Breast epithelium (tissue), 3 donors: ENCODE results near the gene SLC34A3.
A peak's percentile ranks its signal among the peaks of the same experiment; 100 is the strongest.

Source experiments
- POLR2A ChIP-seq: fragments of 450-650 bp; IDR thresholded peaks from one replicate; pipeline ENCODE4 v1.6.1; 2016; ENCODE audit warnings: antibody characterized with exemption, mild to moderate bottlenecking, moderate library complexity
- POLR2AphosphoS5 ChIP-seq, 3 donors: sonication (generic); formaldehyde crosslinking; IDR thresholded peaks; one replicate each; pipeline ENCODE4 v1.6.1; 2017; ENCODE audit warnings: antibody characterized with exemption in 3 of 3
- TF ChIP-seq, protein P1 (sequence below), 3 donors: fragments of 450-650 bp; IDR thresholded peaks; one replicate each; pipeline ENCODE4 v1.5.1; 2016 to 2017; ENCODE audit warnings: antibody characterized with exemption in 3 of 3, mild to moderate bottlenecking in 3 of 3, moderate library complexity in 3 of 3

- TF ChIP-seq POLR2AphosphoS5 (IDR thresholded peaks at IDR 0.05) (no peak), POLR2A (peak; percentile 39)
- TF ChIP-seq, protein P1, sequence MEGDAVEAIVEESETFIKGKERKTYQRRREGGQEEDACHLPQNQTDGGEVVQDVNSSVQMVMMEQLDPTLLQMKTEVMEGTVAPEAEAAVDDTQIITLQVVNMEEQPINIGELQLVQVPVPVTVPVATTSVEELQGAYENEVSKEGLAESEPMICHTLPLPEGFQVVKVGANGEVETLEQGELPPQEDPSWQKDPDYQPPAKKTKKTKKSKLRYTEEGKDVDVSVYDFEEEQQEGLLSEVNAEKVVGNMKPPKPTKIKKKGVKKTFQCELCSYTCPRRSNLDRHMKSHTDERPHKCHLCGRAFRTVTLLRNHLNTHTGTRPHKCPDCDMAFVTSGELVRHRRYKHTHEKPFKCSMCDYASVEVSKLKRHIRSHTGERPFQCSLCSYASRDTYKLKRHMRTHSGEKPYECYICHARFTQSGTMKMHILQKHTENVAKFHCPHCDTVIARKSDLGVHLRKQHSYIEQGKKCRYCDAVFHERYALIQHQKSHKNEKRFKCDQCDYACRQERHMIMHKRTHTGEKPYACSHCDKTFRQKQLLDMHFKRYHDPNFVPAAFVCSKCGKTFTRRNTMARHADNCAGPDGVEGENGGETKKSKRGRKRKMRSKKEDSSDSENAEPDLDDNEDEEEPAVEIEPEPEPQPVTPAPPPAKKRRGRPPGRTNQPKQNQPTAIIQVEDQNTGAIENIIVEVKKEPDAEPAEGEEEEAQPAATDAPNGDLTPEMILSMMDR (IDR thresholded peaks at IDR 0.05), result no peak
Observed at GRCh38 chr9:137223078-137223970, 7.4 kb upstream of the SLC34A3 start.
